Mononuclear cell (primary cell): ENCODE measurements around the gene SKOR1. TPM values are rescaled to one million over a fixed set of nuclear protein-coding genes. Genes with fewer than 3 reads are reported as not detected.

Experiments
- H3K27me3 ChIP-seq: 2 replicates; pipeline ENCODE4 v1.6.0; 2011; ENCODE audit warnings: low read length, control low read depth; ENCODE audit not compliant: insufficient read depth
- H3K4me1 ChIP-seq: 2 replicates; pipeline ENCODE4 v1.5.1; 2011; ENCODE audit warnings: mild to moderate bottlenecking, low read length, control low read depth; ENCODE audit not compliant: insufficient read depth
- H3K4me3 ChIP-seq: 2 replicates; pipeline ENCODE4 v1.5.1; 2011; ENCODE audit warnings: mild to moderate bottlenecking, low read length, moderate library complexity
- H3K9me3 ChIP-seq: 2 replicates; pipeline ENCODE4 v1.5.1; 2011; ENCODE audit warnings: low read depth, mild to moderate bottlenecking, control low read depth, low read length
- total RNA-seq: library from RNA; depleted of rRNA; stranded (reverse); fragments of >200 nt; gene quantifications from one replicate; pipeline ENCODE4 v1.2.3, GENCODE V29; 2012

The SKOR1 gene
- total RNA-seq, 1 donor, result 1.9 TPM

GRCh38 chr15:67820992-67821783 is 4.1 kb upstream of the SKOR1 start:
- peaks cover 86% of the 10 kb centered on the region for H3K27me3 ChIP-seq
- H3K4me1 ChIP-seq, result peaks cover 45% of the 10 kb centered on the region
- H3K9me3 ChIP-seq, result no peaks in the 10 kb centered on the region
- H3K4me3 ChIP-seq, result no peak overlapping the region

GRCh38 chr15:67821784-67822440 is 3.4 kb upstream of the SKOR1 start:
- H3K4me1 ChIP-seq, result peaks cover 49% of the 10 kb centered on the region
- peaks cover 89% of the 10 kb centered on the region for H3K27me3 ChIP-seq
- no peak overlapping the region for H3K4me3 ChIP-seq
- no peaks in the 10 kb centered on the region for H3K9me3 ChIP-seq

GRCh38 chr15:67822537-67823313 is 2.6 kb upstream of the SKOR1 start:
- Histone ChIP-seq H3K4me3 (no peak overlapping the region), H3K27me3 (peaks cover 84% of the 10 kb centered on the region), H3K9me3 (no peaks in the 10 kb centered on the region), H3K4me1 (peaks cover 53% of the 10 kb centered on the region)

- H3K27me3 ChIP-seq, result peaks cover 84% of the 10 kb centered on the region
Measured at GRCh38 chr15:67823314-67824196, 1.8 kb upstream of the SKOR1 start.

GRCh38 chr15:67824197-67824968 is 926 bp upstream of the SKOR1 start:
- no peak overlapping the region for H3K4me3 ChIP-seq
- H3K9me3 ChIP-seq, result no peaks in the 10 kb centered on the region
- peaks cover 86% of the 10 kb centered on the region for H3K27me3 ChIP-seq
- H3K4me1 ChIP-seq, result peaks cover 69% of the 10 kb centered on the region

More at GRCh38 chr15:67823314-67824196, 1.8 kb upstream of the SKOR1 start:
- H3K4me3 ChIP-seq, result no peak overlapping the region
- no peaks in the 10 kb centered on the region for H3K9me3 ChIP-seq
- H3K4me1 ChIP-seq, result peaks cover 61% of the 10 kb centered on the region

- no peaks in the 10 kb centered on the region for H3K9me3 ChIP-seq
- peaks cover 62% of the 10 kb centered on the region for H3K4me1 ChIP-seq
- peaks cover 83% of the 10 kb centered on the region for H3K27me3 ChIP-seq
- no peak overlapping the region for H3K4me3 ChIP-seq
Measured at GRCh38 chr15:67825881-67826716, 790 bp downstream of the SKOR1 start.

- Histone ChIP-seq H3K27me3 (peaks cover 82% of the 10 kb centered on the region), H3K9me3 (no peaks in the 10 kb centered on the region), H3K4me1 (peaks cover 60% of the 10 kb centered on the region)
Measured at GRCh38 chr15:67826717-67827561, 1.6 kb downstream of the SKOR1 start.

GRCh38 chr15:67827562-67828277 is 2.4 kb downstream of the SKOR1 start:
- no peak overlapping the region for H3K4me3 ChIP-seq
- no peaks in the 10 kb centered on the region for H3K9me3 ChIP-seq
- peaks cover 59% of the 10 kb centered on the region for H3K4me1 ChIP-seq
- peaks cover 82% of the 10 kb centered on the region for H3K27me3 ChIP-seq

More at GRCh38 chr15:67826717-67827561, 1.6 kb downstream of the SKOR1 start:
- no peak overlapping the region for H3K4me3 ChIP-seq

- Histone ChIP-seq H3K4me1 (peaks cover 60% of the 10 kb centered on the region), H3K9me3 (no peaks in the 10 kb centered on the region), H3K27me3 (peaks cover 86% of the 10 kb centered on the region), H3K4me3 (no peak overlapping the region)
Measured at GRCh38 chr15:67828278-67828968, 3.1 kb downstream of the SKOR1 start.

- Histone ChIP-seq H3K4me1 (peaks cover 60% of the 10 kb centered on the region), H3K4me3 (no peak overlapping the region), H3K27me3 (peaks cover 87% of the 10 kb centered on the region), H3K9me3 (no peaks in the 10 kb centered on the region)
Measured at GRCh38 chr15:67828969-67829646, 3.8 kb downstream of the SKOR1 start.
